Activated T-helper 1 cell treated with anti-CD3 and anti-CD28 coated beads, Interleukin-12 subunit alpha, Interleukin-12 subunit beta, Interleukin-2, Interleukin-4 antibody, amounts not matched to agents 30 ng/mL and 10 ng/mL and 1 ng/mL, durations not matched to agents 14 hours and 24 hours and 36 hours (primary cell): ENCODE measurements around the gene ROR1. TPM values are rescaled to one million over a fixed set of nuclear protein-coding genes. Genes with fewer than 3 reads are reported as not detected.
A peak's percentile ranks its signal among the peaks of the same experiment; 100 is the strongest.
"Not testable (repeated sequence)": the region's sequence is repeated elsewhere in the genome, so short reads cannot be mapped to it uniquely, and the experiment has no call there.

Experiments used
- DNase-seq: peaks from one replicate; pipeline ENCODE4 v3.0.0; 2021; ENCODE audit warnings: low spot score
- H3K27ac Mint-ChIP-seq: one replicate; pipeline ENCODE4 v1.8.0; 2021; ENCODE audit warnings: mild to moderate bottlenecking, mixed read lengths
- H3K27me3 Mint-ChIP-seq: one replicate; pipeline ENCODE4 v1.8.0; 2022; ENCODE audit warnings: mild to moderate bottlenecking, moderate library complexity, mixed read lengths; ENCODE audit not compliant: insufficient read depth
- H3K36me3 Mint-ChIP-seq: one replicate; pipeline ENCODE4 v1.8.0; 2021; ENCODE audit warnings: low read depth, mixed read lengths
- H3K4me1 Mint-ChIP-seq: one replicate; pipeline ENCODE4 v1.8.0; 2021; ENCODE audit warnings: low read depth, mixed read lengths
- H3K4me3 Mint-ChIP-seq: one replicate; pipeline ENCODE4 v1.8.0; 2021; ENCODE audit warnings: mild to moderate bottlenecking, moderate library complexity, mixed read lengths
- H3K9me3 Mint-ChIP-seq: one replicate; pipeline ENCODE4 v1.8.0; 2021; ENCODE audit warnings: mixed read lengths
- intact Hi-C: fragments of 100-400 bp; cut with micrococcal nuclease; formaldehyde crosslinking; loops from one replicate; pipeline ENCODE4 v1.15.1; 2024
- total RNA-seq: library from RNA; stranded (reverse); gene quantifications from 2 replicates; pipeline ENCODE4 v1.2.3, GENCODE V29; 2022

The ROR1 gene
- total RNA-seq, 1 donor from 2014 or later: not detected

GRCh38 chr1:64212031-64212430, 438.2 kb downstream of the ROR1 start:
- no peak for DNase-seq
- H3K27me3 Mint-ChIP-seq: peaks cover 19% of the 10 kb centered on the region
- no peak overlapping the region for H3K27ac Mint-ChIP-seq
- intact Hi-C loops: no loop called here
- H3K36me3 Mint-ChIP-seq: no peaks in the 10 kb centered on the region
- no peaks in the 10 kb centered on the region for H3K4me1 Mint-ChIP-seq
- H3K9me3 Mint-ChIP-seq: no peaks in the 10 kb centered on the region
- no peak overlapping the region for H3K4me3 Mint-ChIP-seq

- intact Hi-C loops: no loop called here
- Mint-ChIP-seq H3K4me3 (no peak overlapping the region), H3K4me1 (no peaks in the 10 kb centered on the region), H3K27me3 (peaks cover 33% of the 10 kb centered on the region), H3K36me3 (no peaks in the 10 kb centered on the region), H3K27ac (no peak overlapping the region), H3K9me3 (no peaks in the 10 kb centered on the region)
- DNase-seq: no peak
These were observed 441.8 kb downstream of the ROR1 start for GRCh38 chr1:64215576-64215975.

GRCh38 chr1:64220241-64220640, 446.4 kb downstream of the ROR1 start:
- Mint-ChIP-seq H3K27ac (no peak overlapping the region), H3K9me3 (no peaks in the 10 kb centered on the region), H3K27me3 (peaks cover 26% of the 10 kb centered on the region), H3K4me1 (peaks cover 11% of the 10 kb centered on the region), H3K4me3 (no peak overlapping the region), H3K36me3 (no peaks in the 10 kb centered on the region)
- intact Hi-C loops: no loop called here
- DNase-seq: no peak

- intact Hi-C loops: loop anchor here (1.0 kb wide), 1 partner anchor 51 kb away; no protein-coding TSS in a partner anchor
- H3K36me3 Mint-ChIP-seq: no peaks in the 10 kb centered on the region
- peaks cover 11% of the 10 kb centered on the region for H3K4me1 Mint-ChIP-seq
- H3K9me3 Mint-ChIP-seq: no peaks in the 10 kb centered on the region
- H3K4me3 Mint-ChIP-seq: no peak overlapping the region
- H3K27ac Mint-ChIP-seq: peak overlapping the region; percentile 30
- peaks cover 31% of the 10 kb centered on the region for H3K27me3 Mint-ChIP-seq
- no peak for DNase-seq
These were observed 449.7 kb downstream of the ROR1 start for GRCh38 chr1:64223329-64224151.

- H3K27ac Mint-ChIP-seq, DNase-seq, H3K9me3 Mint-ChIP-seq, H3K4me3 Mint-ChIP-seq, H3K36me3 Mint-ChIP-seq, intact Hi-C loops: not testable (repeated sequence)
- Mint-ChIP-seq H3K4me1 (peaks cover 11% of the 10 kb centered on the region), H3K27me3 (peaks cover 31% of the 10 kb centered on the region)
These were observed 450.4 kb downstream of the ROR1 start for GRCh38 chr1:64224236-64224635.

- Mint-ChIP-seq H3K4me1 (peaks cover 6% of the 10 kb centered on the region), H3K9me3 (no peaks in the 10 kb centered on the region), H3K36me3 (no peaks in the 10 kb centered on the region), H3K4me3 (no peak overlapping the region), H3K27ac (no peak overlapping the region), H3K27me3 (peaks cover 22% of the 10 kb centered on the region)
- no peak for DNase-seq
- intact Hi-C loops: no loop called here
These were observed 454.5 kb downstream of the ROR1 start for GRCh38 chr1:64228167-64228957.

GRCh38 chr1:64229307-64229706, 455.5 kb downstream of the ROR1 start:
- Mint-ChIP-seq H3K27ac (no peak overlapping the region), H3K27me3 (peaks cover 28% of the 10 kb centered on the region), H3K4me3 (no peak overlapping the region), H3K9me3 (no peaks in the 10 kb centered on the region), H3K36me3 (no peaks in the 10 kb centered on the region), H3K4me1 (no peaks in the 10 kb centered on the region)
- intact Hi-C loops: no loop called here
- DNase-seq: no peak

Other genes with a start within 250 kb of the ROR1 start
- 38.9 and 39.8 TPM in 2 replicates for gene PGM1, start 180.6 kb upstream of the ROR1 start, total RNA-seq